Measurements from ENCODE around the gene KPTN.

Gene KPTN

DNA sequence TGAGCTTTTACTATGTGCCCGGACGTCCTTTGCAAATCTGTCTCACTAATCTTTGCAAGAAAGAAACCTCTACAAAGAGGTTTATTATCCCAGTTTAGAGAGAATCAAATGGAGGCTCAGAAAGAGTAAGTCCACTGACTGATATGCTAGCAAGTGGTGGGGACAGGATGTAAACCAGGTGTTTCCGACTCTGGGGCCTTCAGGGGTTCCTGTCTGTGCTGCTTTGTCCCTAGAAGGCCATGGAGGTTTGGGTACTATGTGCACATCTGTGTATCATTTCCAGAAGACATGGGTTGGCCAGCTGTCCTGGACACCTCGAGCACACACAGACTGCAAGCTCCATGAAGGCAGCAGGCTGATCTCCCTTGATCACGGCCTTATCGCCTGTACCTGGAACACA lies 1.2 kb upstream of the KPTN start:
- Histone ChIP-seq H3K4me1 (no peaks in the 10 kb centered on the region), H3K36me3 (peaks cover 9% of the 10 kb centered on the region), H3K9me3 (no peaks in the 10 kb centered on the region), H3K27me3 (no peaks in the 10 kb centered on the region), H3K4me3 (ENCODE audit: low read depth, low read length) (no peak overlapping the region)
- no peak for DNase-seq
- TF ChIP-seq, protein P1, sequence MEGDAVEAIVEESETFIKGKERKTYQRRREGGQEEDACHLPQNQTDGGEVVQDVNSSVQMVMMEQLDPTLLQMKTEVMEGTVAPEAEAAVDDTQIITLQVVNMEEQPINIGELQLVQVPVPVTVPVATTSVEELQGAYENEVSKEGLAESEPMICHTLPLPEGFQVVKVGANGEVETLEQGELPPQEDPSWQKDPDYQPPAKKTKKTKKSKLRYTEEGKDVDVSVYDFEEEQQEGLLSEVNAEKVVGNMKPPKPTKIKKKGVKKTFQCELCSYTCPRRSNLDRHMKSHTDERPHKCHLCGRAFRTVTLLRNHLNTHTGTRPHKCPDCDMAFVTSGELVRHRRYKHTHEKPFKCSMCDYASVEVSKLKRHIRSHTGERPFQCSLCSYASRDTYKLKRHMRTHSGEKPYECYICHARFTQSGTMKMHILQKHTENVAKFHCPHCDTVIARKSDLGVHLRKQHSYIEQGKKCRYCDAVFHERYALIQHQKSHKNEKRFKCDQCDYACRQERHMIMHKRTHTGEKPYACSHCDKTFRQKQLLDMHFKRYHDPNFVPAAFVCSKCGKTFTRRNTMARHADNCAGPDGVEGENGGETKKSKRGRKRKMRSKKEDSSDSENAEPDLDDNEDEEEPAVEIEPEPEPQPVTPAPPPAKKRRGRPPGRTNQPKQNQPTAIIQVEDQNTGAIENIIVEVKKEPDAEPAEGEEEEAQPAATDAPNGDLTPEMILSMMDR (IDR thresholded peaks at IDR 0.05; ENCODE audit: low read depth, low read length), result no peak

DNA sequence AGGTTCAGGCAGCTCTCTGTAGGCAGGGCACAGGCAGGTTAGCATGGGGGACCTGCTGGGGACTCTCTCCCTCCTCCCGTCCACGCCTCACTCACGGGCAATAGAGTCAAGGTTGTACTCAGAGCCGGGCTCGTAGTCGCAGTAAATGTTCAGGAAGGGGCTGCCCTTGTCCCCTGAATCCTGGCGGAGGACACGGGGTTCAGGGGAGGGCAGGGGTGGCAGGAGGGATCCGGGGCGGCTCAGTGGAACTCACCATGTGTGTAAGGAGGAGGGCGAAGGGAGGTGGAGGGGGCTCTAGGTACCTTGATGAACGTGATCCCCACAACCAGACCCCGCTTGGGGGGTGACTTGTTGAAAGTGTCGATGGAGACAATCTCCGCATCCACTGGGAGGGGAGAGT lies 819 bp downstream of the KPTN start:
- TF ChIP-seq, protein P1 (IDR thresholded peaks at IDR 0.05; ENCODE audit: low read depth, low read length), result no peak
- DNase-seq, result no peak
- H3K9me3 ChIP-seq, result no peaks in the 10 kb centered on the region
- no peaks in the 10 kb centered on the region for H3K27me3 ChIP-seq
- H3K36me3 ChIP-seq, result no peaks in the 10 kb centered on the region
- no peaks in the 10 kb centered on the region for H3K4me1 ChIP-seq
- H3K4me3 ChIP-seq (ENCODE audit: low read depth, low read length), result peak overlapping the region; percentile 74

DNA sequence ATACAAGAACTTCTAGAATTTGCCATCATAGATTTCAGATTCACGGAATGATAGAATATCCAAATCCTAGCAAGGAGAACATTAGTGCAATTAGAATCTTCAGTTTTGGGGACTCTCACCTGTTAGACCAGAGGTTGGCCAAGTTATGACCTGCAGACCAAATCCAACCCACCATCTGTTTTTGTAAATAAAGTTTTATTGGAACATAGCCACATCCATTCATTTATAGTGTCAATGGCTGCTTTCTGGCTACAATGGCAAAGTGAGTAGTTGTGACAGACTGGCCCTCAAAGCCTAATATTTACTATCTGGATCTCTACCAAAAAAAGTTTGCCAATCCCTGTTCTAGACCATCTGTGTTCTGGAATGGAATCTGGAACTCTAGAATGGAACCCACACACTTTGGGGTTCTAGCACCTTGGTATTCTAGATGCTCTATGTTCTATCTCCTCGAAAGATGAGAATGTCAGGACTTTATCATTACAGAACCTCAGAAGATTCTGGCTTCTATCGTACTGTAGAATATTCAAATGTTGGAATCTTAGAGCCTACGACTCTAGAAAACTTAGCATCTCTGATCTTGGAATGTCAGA lies 2.5 kb downstream of the KPTN start:
- H3K9me3 ChIP-seq, result no peaks in the 10 kb centered on the region
- no peaks in the 10 kb centered on the region for H3K27me3 ChIP-seq
- TF ChIP-seq, protein P1 (IDR thresholded peaks at IDR 0.05; ENCODE audit: low read depth, low read length), result no peak
- H3K4me1 ChIP-seq, result no peaks in the 10 kb centered on the region
- H3K36me3 ChIP-seq, result no peaks in the 10 kb centered on the region
- H3K4me3 ChIP-seq (ENCODE audit: low read depth, low read length), result no peak overlapping the region
- no peak for DNase-seq

DNA sequence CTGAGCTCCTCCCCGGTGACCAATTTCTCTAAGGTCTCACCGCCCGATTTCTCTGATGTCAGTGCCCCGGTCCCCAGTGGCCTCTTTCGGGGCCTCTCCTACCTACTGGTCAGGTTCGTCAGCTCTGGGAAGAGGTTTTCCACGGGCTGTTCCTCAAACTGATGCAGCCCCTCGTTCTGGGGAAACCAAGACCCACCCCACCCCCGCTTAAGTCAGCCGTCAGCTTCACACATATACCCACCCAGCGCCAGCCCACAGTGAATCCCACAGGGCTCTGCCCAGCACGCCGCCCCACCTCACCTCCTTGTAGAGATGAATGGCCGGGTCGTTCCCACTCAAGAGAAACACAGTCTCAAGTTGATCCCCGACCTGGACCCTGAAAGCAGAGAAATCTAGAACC lies 3.4 kb downstream of the KPTN start:
- H3K4me1 ChIP-seq, result no peaks in the 10 kb centered on the region
- TF ChIP-seq, protein P1 (IDR thresholded peaks at IDR 0.05; ENCODE audit: low read depth, low read length), result no peak
- H3K4me3 ChIP-seq (ENCODE audit: low read depth, low read length), result no peak overlapping the region
- H3K27me3 ChIP-seq, result no peaks in the 10 kb centered on the region
- DNase-seq, result no peak
- no peaks in the 10 kb centered on the region for H3K9me3 ChIP-seq
- H3K36me3 ChIP-seq, result no peaks in the 10 kb centered on the region

DNA sequence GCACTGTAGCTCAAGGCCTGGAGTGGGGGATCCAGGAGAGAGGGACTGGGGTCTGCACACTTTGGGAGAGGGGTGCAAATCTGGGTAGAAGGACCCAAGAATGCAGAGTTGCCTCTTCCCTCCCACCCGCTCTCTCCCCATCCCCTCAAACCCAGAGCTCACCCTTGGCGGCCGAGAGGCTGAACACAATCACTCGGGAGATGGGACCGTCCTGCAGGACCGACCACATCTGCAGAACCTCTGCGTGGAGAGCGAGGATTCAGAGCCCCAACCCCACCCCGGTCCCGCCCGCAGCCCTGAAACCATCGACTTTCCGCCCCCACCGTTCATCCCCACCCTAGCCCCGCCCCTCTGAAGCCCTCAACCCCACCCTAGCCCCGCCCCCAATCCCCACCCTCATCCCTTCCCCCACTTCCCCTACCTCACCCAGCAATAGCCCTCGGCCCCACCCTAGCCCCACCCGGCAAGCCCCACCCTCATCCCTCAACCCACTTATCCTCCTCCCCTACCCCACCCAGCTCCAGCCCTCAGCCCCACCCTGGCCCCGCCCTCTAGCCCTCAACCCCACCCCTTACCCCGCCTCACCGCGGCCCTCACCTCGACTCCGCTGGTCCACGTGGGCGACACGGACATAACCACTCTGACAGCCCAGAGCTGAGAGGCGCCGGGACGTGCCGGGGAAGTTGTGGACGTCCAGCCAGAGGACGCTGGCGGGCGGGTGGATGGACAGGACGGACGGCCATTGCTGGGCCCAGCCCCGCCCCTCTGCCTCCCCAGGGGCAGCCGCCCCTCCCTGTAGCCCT lies 4.1 kb downstream of the KPTN start:
- DNase-seq, result no peak
- Histone ChIP-seq H3K36me3 (no peaks in the 10 kb centered on the region), H3K4me3 (ENCODE audit: low read depth, low read length) (no peak overlapping the region)

More for the DNA sequence above, 4.1 kb downstream of the KPTN start:
- no peaks in the 10 kb centered on the region for H3K4me1 ChIP-seq
- no peaks in the 10 kb centered on the region for H3K27me3 ChIP-seq
- no peaks in the 10 kb centered on the region for H3K9me3 ChIP-seq
- TF ChIP-seq, protein P1 (IDR thresholded peaks at IDR 0.05; ENCODE audit: low read depth, low read length), result no peak

Measured in BE2C (cell line).